Metanephros (tissue), 1 donor: ENCODE measurements around the gene XPO4. TPM values are rescaled to one million over a fixed set of nuclear protein-coding genes. Genes with fewer than 3 reads are reported as not detected.

Experiments
- total RNA-seq: library from RNA; depleted of rRNA; stranded (reverse); fragments of >200 nt; gene quantifications from one replicate; pipeline ENCODE4 v1.2.3, GENCODE V29; 2014

The XPO4 gene
- 22.9 TPM for total RNA-seq

GRCh38 chr13:20902438-20903163, at the start of gene XPO4:
Gene XPO4, minus strand, starts transcription at chr13:20902746. Its CDS starts 8 bp downstream, at chr13:20902738.

GRCh38 chr13:20773194-20774080, 129.1 kb downstream of the XPO4 start, which contains the start of gene EEF1AKMT1:
Gene EEF1AKMT1, minus strand, starts transcription at chr13:20773961. Its CDS starts 16,363 bp downstream, at chr13:20757598.

Other genes with a start within 250 kb of the XPO4 start
- 4.3 TPM for gene IL17D, start 199.0 kb downstream of the XPO4 start, total RNA-seq
- gene EEF1AKMT1, start 128.8 kb downstream of the XPO4 start, total RNA-seq: 7.1 TPM
- gene LATS2, start 158.8 kb upstream of the XPO4 start, total RNA-seq: 24.9 TPM
- gene SAP18, start 237.4 kb upstream of the XPO4 start, total RNA-seq: 44.4 TPM